ENCODE data around the gene NEXN.

The NEXN gene

DNA sequence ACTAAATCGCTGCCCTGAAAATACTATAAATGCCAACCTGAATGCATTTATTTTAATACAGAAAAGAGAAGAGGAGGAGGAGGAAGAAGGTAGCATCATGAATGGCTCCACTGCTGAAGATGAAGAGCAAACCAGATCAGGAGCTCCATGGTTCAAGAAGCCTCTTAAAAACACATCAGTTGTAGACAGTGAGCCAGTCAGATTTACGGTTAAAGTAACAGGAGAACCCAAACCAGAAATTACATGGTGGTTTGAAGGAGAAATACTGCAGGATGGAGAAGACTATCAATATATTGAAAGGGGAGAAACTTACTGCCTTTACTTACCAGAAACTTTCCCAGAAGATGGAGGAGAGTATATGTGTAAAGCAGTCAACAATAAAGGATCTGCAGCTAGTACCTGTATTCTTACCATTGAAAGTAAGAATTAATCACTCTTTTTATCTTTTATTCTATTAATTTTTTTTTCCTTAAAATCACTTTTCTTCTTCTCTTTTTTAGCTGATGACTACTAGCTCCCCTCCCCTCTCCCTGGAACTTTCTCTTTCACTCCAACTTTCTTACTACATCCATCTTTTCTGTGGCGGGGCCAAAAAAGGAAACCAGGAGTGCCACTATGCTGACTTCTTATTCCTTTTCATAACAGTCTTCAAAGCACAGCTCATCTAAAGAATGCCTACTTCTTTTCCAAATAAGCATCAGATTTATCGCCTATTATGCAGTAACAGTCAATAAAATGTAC lies 54.1 kb downstream of the NEXN start:
- in situ Hi-C loops (cut with HindIII; ENCODE audit: low pct_ligation_motif_present, low sequenced_read_pairs), result no loop called here
- peaks cover 30% of the 10 kb centered on the region for H3K36me3 ChIP-seq (replicated peaks)
- no peaks in the 10 kb centered on the region for H3K27me3 ChIP-seq (replicated peaks)
- H3K4me3 ChIP-seq (ENCODE audit: low read depth, low read length), result no peak overlapping the region
- H3K27ac ChIP-seq, result no peak overlapping the region
- no peak for DNase-seq
- no peak for TF ChIP-seq CTCF (IDR thresholded peaks at IDR 0.05; ENCODE audit: low read depth, low read length, missing control alignments)

DNA sequence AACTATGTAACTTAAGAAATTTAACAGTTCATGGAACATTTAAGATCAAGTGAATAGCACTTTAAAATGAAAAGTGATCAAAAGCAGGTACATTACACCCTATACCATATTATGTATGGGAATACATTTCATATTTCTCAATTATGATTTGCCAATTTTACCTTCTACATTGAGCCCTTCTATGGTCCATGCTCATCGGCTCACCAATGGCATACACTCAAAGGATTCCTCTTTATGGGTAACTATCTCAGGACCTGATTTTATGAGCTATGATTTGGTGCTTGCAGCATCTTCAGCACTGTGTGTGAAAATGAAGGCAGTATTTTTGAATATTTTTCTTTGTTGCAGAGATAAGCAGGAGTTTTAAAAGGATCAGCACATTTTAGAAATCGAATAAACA lies 56.9 kb downstream of the NEXN start:
- in situ Hi-C loops (cut with HindIII; ENCODE audit: low pct_ligation_motif_present, low sequenced_read_pairs), result no loop called here
- no peak for TF ChIP-seq CTCF (IDR thresholded peaks at IDR 0.05; ENCODE audit: low read depth, low read length, missing control alignments)
- H3K4me3 ChIP-seq (ENCODE audit: low read depth, low read length), result no peak overlapping the region
- H3K27me3 ChIP-seq (replicated peaks), result no peaks in the 10 kb centered on the region
- peaks cover 37% of the 10 kb centered on the region for H3K36me3 ChIP-seq (replicated peaks)
- no peak overlapping the region for H3K27ac ChIP-seq
- no peak for DNase-seq

GRCh38 chr1:77948841-77949424 lies 60.5 kb downstream of the NEXN start:
- H3K4me3 ChIP-seq (ENCODE audit: low read depth, low read length), result no peak overlapping the region
- no peak overlapping the region for H3K27ac ChIP-seq
- in situ Hi-C loops (cut with HindIII; ENCODE audit: low pct_ligation_motif_present, low sequenced_read_pairs), result no loop called here
- DNase-seq, result peak; percentile 31
- H3K36me3 ChIP-seq (replicated peaks), result peaks cover 36% of the 10 kb centered on the region
- H3K27me3 ChIP-seq (replicated peaks), result no peaks in the 10 kb centered on the region
- TF ChIP-seq CTCF (IDR thresholded peaks at IDR 0.05; ENCODE audit: low read depth, low read length, missing control alignments), result peak; percentile 58

GRCh38 chr1:77950873-77951272 lies 62.4 kb downstream of the NEXN start:
- no peak for TF ChIP-seq CTCF (IDR thresholded peaks at IDR 0.05; ENCODE audit: low read depth, low read length, missing control alignments)
- Histone ChIP-seq H3K4me3 (ENCODE audit: low read depth, low read length) (no peak overlapping the region), H3K27ac (no peak overlapping the region), H3K27me3 (replicated peaks) (no peaks in the 10 kb centered on the region), H3K36me3 (replicated peaks) (peaks cover 46% of the 10 kb centered on the region)
- in situ Hi-C loops (cut with HindIII; ENCODE audit: low pct_ligation_motif_present, low sequenced_read_pairs), result loop anchor here (25.0 kb wide), 1 partner anchor 161 kb away; no protein-coding TSS in a partner anchor
- DNase-seq, result no peak

DNA sequence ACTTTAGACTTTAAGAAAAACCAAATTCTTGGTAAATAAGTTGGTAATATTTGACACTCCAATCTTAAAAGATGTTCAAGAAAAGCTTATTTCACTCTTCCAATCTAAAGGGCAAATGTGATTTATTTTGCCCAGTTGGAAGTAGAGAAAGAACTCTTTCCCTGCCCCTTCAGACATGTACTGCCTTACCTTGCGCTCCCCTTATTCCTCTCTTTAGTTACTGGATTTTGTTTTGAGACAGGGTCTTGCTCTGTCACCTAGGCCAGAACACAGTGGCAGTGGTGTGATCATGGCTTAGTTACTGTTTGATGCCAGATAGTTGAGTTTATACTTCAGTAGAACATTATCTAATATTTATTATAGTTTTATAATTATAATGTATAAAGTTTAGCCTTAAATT lies 62.9 kb downstream of the NEXN start:
- Histone ChIP-seq H3K27me3 (replicated peaks) (no peaks in the 10 kb centered on the region), H3K27ac (no peak overlapping the region), H3K36me3 (replicated peaks) (peaks cover 51% of the 10 kb centered on the region), H3K4me3 (ENCODE audit: low read depth, low read length) (no peak overlapping the region)
- TF ChIP-seq CTCF (IDR thresholded peaks at IDR 0.05; ENCODE audit: low read depth, low read length, missing control alignments), result no peak
- DNase-seq, result no peak
- in situ Hi-C loops (cut with HindIII; ENCODE audit: low pct_ligation_motif_present, low sequenced_read_pairs), result loop anchor here (25.0 kb wide), 1 partner anchor 161 kb away; no protein-coding TSS in a partner anchor

Data from brain microvascular endothelial cell (primary cell).